ENCODE results near the gene TBL2. TPM values are rescaled to one million over a fixed set of nuclear protein-coding genes. Genes with fewer than 3 reads are reported as not detected.
A peak's percentile ranks its signal among the peaks of the same experiment; 100 is the strongest.
"Not testable (repeated sequence)": the region's sequence is repeated elsewhere in the genome, so short reads cannot be mapped to it uniquely, and the experiment has no call there.

TBL2 gene
- total RNA-seq, 1 experiment from 2014 or later = 161 TPM

DNA sequence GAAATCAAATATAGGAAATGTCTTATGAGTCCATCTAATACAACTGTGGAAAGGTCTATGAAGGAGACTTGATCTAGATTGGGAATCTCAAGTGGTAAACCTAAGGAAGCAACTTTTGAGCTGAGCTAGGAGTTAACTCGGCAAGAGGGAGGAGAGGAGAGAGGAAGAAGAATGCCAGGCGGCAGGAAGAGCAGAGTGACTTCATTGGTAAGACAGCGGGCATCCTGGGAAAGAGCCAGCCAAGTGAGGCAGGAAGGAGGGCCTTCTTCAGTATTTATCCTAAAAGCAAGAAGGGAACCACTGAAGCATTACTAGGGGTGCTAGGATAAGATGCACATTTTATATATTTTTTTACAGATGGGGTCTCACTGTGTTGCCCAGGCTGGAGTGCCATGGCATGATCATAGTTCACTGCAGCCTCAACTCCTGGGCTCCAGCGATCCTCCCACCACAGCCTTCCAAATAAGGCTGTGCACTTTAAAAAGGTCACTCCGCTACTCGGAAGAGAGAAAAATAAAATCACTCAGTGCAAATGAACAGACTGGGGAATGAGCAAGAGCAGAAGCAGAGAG is 22.9 kb downstream of the TBL2 start:
- in situ Hi-C loops (cut with HindIII; ENCODE audit: low pct_unique_long_range_greater_than_20kb, low sequenced_read_pairs) = no loop called here
- no peak for DNase-seq (ENCODE audit: low read depth, low spot score)

DNA sequence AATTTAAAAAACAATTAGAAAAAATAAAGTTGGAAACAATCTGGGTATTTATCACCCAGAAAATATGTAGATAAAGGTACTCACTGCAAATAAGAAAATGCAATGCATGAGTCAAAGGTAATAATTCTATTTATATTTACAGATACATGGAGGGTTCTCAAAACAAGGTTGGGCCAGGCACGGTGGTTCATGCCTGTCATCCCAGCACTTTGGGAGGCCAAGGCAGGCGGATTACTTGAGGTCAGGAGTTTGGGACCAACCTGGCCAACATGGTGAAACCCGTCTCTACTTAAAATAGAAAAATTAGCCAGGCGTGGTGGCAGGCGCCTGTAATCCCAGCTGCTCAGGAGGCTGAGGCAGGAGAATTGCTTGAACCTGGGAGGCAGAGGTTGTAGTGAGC is 28.3 kb downstream of the TBL2 start:
- in situ Hi-C loops (cut with HindIII; ENCODE audit: low pct_unique_long_range_greater_than_20kb, low sequenced_read_pairs); DNase-seq (ENCODE audit: low read depth, low spot score): not testable (repeated sequence)

DNA sequence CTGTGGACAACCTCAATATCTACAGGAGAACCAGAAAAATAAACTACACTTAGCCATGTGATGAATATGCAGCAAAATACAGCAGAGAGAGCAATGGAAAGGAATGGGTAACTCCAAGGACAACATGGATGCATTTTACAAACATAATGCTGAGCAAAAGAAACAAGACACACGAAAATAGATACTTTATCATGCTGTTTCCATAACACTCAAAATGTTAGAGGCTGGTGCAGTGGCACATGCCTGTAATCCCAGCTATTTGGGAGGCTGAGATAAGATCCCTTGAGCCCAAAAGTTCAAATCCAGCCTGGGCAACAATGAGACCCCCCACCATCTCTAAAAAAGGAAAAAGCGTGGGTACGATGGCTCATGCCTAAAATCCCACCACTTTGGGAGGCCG is 29.2 kb downstream of the TBL2 start:
- in situ Hi-C loops (cut with HindIII; ENCODE audit: low pct_unique_long_range_greater_than_20kb, low sequenced_read_pairs) = no loop called here
- no peak for DNase-seq (ENCODE audit: low read depth, low spot score)

DNA sequence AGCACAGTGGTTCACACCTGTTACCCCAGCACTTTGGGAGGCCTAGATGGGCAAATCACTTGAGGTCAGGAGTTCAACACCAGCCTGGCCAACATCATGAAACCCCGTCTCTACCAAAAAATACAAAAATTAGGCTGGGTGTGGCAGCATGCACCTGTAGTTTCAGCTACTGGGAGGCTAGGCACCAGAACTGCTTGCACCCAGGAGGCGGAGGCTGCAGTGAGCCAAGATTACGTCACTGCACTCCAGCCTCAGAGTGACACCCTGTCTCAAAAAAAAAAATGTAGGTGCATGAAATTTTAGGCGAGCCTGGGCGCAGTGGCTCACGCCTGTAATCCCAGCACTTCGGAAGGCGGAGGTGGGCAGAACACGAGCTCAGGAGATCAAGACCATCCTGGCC is 30.5 kb downstream of the TBL2 start:
- in situ Hi-C loops (cut with HindIII; ENCODE audit: low pct_unique_long_range_greater_than_20kb, low sequenced_read_pairs) = no loop called here
- DNase-seq (ENCODE audit: low read depth, low spot score) = no peak

DNA sequence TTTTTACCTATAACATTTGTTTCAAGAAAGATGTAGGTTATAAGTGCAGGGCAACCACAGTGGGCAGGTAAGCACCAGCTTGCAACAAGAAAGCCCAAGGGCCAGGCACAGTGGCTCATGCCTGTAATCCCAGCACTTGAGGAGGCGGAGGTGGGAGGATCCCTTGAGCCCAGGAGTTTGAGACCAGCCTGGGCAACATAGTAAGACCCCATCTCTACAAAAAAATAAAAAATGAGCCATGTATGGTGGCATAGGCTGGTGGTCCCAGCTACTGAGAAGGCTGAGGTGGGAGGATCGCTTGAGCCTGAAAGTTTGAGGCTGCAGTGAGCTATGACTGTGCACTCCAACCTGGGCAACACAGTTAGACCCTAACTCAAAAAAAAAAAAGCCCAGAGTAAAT is 33.7 kb downstream of the TBL2 start:
- in situ Hi-C loops (cut with HindIII; ENCODE audit: low pct_unique_long_range_greater_than_20kb, low sequenced_read_pairs) = no loop called here
- DNase-seq (ENCODE audit: low read depth, low spot score) = no peak

DNA sequence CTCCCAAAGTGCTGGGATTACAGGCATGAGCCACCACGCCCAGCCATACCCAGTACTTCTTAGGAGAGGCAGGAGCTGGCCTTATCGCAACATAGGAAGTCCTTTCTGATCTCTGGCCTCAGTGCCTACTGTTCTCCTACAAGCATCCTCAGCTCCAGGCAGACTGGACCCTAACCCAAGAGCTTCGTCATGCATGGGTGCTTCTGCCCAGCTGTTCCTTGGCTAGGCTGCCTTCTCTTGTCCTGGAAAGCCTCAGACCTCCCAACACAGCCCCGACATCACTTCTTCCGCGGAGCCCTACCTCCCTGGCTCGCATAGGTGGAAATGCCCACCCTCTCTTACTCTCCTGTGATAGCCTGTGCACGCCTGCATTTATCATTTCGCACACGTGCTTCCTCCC is 36.7 kb downstream of the TBL2 start:
- no peak for DNase-seq (ENCODE audit: low read depth, low spot score)
- in situ Hi-C loops (cut with HindIII; ENCODE audit: low pct_unique_long_range_greater_than_20kb, low sequenced_read_pairs) = no loop called here

DNA sequence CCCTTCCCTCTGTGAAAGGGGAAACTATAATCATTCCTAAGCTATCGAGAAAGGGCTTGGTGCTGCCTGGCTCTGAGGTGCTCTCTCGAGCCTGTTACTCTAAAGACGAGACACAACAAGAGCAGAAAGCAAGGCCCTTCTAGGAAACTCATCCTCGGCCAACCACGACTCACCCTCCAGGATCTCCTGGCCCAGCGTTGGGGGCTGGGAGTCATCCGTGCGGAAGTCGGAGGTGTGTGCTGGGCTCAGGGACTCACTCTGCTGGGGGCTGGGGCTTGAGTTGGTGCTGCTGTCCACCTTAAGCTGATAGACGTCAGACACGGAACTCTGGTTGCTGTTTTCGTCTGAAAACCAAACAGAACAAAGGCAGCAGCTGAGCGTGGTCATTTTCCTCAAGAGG is 38.7 kb downstream of the TBL2 start:
- in situ Hi-C loops (cut with HindIII; ENCODE audit: low pct_unique_long_range_greater_than_20kb, low sequenced_read_pairs) = no loop called here
- DNase-seq (ENCODE audit: low read depth, low spot score) = no peak

DNA sequence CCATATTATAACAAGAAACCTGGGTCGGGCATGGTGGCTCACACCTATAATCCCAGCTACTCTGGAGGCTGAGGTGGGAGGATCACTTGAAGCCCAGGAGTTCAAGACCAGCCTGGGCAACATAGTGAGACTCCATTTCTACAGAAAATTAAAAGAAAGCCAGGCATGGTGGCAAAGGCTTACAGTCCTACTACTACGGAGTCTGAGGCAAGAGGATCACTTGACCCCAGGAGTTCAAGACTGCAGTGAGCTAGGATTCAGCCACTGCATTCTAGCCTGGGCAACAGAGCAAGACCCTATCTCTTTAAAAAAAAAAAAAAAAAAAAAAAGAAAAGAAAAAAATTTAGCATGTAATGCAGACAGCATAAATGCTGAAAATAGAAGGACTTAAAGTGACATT is 39.9 kb downstream of the TBL2 start:
- in situ Hi-C loops (cut with HindIII; ENCODE audit: low pct_unique_long_range_greater_than_20kb, low sequenced_read_pairs); DNase-seq (ENCODE audit: low read depth, low spot score): not testable (repeated sequence)

DNA sequence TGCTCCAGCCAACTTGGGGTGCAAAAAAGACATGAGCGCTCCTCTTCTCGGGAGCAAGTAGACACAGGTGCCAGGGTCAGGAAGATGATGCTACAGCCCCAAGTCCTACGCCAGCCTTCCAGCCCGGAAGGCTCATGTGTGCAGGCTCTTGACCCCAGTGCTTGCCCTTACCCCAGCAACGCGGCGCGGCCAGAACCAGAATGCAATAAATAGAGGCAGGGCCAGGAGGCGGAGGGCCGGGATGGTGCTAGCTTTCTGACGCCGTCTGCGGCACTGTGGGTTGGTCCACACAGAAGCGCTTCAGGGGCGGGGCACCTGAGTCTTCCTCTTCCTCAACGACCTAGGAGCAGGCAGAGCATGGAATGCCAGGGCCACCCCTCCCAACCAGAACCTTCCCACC is 41.3 kb downstream of the TBL2 start:
- no peak for DNase-seq (ENCODE audit: low read depth, low spot score)
- in situ Hi-C loops (cut with HindIII; ENCODE audit: low pct_unique_long_range_greater_than_20kb, low sequenced_read_pairs) = no loop called here

DNA sequence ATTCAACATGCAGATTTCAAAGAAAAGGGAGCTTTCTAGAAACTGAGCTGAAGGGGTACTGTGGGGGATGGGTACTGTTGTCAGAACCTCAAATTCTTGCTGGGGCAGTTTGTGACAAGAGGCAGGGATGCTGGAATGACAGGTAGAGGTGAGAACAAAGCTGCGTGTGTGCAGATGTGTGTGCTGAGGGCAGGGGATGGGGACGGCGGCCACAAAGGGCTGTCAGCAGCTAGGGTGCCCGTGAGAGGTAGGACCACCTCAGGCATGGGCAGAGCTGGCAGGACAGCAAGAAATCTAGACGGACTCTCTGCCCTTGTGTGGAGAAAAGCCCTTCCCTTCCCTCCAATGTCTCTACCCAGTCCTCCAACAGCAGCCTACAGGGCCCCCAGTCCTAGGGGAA is 41.9 kb downstream of the TBL2 start:
- no peak for DNase-seq (ENCODE audit: low read depth, low spot score)
- in situ Hi-C loops (cut with HindIII; ENCODE audit: low pct_unique_long_range_greater_than_20kb, low sequenced_read_pairs) = no loop called here

DNA sequence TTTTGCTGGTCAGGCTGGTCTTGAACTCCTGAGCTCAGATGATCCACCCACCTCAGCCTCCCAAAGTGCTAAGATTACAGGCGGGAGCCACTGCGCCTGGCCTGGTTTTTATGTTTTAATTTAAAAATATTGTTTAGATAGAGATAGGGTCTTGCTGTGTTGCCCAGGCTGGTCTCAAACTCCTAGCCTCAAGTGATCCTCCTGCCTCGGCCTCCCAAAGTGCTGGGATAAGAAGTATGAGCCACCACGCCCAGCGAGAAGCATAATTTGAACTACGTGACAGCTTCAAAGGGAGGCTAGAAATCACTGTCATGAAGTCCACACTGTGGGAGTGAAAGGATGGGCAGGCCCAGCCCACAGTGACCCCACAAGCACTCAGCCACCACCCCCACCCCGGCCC is 42.5 kb downstream of the TBL2 start:
- in situ Hi-C loops (cut with HindIII; ENCODE audit: low pct_unique_long_range_greater_than_20kb, low sequenced_read_pairs); DNase-seq (ENCODE audit: low read depth, low spot score): not testable (repeated sequence)

DNA sequence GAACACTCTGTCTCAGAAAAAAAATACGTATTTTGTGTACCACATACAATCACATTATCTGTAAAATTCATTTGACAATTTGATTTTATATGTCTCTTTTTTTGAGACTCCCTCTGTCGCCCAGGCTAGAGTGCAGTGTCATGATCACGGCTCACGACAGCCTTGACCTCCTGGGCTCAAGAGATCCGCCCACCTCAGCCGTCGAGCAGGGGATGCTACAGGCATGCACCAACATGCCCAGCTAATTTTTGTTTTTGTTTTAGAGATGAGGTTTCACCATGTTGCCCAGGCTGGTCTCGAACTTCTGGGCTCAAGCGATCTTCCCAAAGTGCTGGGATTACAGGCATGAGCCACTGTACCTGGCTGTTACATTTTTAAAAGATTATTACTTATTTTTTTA is 44.6 kb downstream of the TBL2 start:
- in situ Hi-C loops (cut with HindIII; ENCODE audit: low pct_unique_long_range_greater_than_20kb, low sequenced_read_pairs) = no loop called here
- no peak for DNase-seq (ENCODE audit: low read depth, low spot score)

DNA sequence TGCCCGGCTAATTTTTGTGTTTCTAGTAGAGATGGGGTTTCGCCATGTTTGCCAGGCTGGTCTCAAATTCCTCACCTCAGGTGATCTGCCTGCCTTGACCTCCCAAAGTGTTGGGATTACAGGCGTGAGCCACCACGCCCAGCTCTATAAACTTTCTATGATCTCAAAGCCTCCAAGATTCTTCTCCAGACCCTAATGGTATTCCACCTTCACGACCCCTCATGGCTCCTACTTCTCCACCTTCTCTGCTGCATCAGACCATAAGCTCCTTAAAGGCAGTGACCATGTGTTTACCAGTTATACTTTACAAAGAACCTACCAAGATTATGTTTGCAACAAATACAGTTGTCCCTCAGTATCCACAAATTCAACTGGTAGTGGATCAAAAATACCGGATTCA is 46.2 kb downstream of the TBL2 start:
- DNase-seq (ENCODE audit: low read depth, low spot score) = no peak
- in situ Hi-C loops (cut with HindIII; ENCODE audit: low pct_unique_long_range_greater_than_20kb, low sequenced_read_pairs) = no loop called here

DNA sequence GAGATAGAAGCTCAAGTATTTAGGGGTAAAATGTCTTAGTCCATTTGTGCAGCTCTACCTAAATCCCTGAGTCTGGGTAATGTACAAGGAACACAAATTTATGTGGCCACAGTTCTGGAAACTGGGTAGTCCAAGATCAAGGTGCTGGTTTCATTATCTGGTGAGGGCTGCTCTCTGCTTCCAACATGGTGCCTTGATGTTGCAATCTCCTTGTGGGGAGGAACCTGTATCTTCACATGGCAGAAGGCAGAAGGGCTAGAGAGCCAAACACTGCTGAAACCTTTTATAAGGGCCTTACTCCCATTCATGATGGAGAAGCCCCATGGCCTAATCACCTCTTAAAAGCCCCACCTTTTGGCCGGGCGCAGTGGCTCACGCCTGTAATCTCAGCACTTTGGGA is 47.6 kb downstream of the TBL2 start:
- in situ Hi-C loops (cut with HindIII; ENCODE audit: low pct_unique_long_range_greater_than_20kb, low sequenced_read_pairs) = no loop called here

DNA sequence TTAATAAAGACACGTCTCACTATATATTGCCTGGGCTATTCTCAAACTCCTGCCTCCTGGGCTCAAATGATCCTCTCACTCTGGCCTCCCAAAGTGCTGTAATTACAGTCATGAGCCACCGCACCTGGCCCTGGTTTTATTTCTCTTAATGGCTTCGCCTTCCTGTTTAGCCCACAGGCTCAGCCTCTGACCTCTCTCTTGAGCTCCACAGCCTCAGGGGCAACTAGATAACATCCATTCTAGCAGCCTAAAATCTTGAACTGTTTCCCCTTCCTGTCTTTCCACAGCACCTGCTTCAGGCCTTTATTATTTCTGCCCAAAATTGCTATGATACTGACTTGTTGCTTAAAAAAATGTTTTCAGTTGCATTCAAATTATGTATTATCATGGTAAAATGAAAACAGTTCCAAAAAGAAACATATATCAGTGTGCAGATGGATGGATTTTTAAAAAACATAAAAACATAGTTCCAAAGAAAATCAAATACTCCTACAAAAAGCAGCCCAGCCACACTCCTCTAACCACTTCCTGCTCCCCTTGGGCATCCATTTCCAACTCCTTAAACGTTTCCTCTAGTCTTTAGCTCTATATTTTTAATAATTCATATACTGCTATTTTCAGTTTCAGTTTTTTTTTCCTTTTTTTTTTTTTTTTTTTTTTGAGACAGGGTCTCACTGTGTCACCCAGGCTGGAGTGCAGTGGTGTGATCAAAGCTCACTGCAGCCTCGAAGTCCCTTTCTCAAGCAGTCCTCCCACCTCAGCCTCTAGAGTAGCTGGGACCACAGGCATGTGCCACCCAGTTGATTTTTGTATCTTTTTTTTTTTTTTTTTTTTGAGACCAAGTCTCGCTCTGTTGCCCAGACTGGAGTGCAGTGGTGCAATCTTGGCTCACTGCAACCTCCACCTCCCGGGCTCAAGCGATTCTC is 51.2 kb downstream of the TBL2 start:
- DNase-seq (ENCODE audit: low read depth, low spot score) = no peak
- in situ Hi-C loops (cut with HindIII; ENCODE audit: low pct_unique_long_range_greater_than_20kb, low sequenced_read_pairs) = no loop called here

More for the DNA sequence above, 47.6 kb downstream of the TBL2 start:
- no peak for DNase-seq (ENCODE audit: low read depth, low spot score)

DNA sequence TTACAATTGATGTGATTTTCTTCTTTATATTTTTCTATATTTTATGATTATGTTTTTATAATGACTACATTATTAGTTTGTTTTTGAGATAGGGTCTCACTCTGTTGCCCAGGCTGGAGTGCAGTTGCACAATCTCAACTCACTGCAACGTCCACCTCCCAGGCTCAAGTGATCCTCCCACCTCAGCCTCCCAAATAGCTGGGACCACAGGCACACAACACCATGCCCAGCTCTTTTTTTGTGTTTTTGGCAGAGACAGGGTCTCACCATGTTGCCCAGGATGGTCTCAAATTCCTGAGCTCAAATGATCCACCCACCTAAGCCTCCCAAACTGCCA is 52.3 kb downstream of the TBL2 start:
- in situ Hi-C loops (cut with HindIII; ENCODE audit: low pct_unique_long_range_greater_than_20kb, low sequenced_read_pairs) = not testable (repeated sequence)

DNA sequence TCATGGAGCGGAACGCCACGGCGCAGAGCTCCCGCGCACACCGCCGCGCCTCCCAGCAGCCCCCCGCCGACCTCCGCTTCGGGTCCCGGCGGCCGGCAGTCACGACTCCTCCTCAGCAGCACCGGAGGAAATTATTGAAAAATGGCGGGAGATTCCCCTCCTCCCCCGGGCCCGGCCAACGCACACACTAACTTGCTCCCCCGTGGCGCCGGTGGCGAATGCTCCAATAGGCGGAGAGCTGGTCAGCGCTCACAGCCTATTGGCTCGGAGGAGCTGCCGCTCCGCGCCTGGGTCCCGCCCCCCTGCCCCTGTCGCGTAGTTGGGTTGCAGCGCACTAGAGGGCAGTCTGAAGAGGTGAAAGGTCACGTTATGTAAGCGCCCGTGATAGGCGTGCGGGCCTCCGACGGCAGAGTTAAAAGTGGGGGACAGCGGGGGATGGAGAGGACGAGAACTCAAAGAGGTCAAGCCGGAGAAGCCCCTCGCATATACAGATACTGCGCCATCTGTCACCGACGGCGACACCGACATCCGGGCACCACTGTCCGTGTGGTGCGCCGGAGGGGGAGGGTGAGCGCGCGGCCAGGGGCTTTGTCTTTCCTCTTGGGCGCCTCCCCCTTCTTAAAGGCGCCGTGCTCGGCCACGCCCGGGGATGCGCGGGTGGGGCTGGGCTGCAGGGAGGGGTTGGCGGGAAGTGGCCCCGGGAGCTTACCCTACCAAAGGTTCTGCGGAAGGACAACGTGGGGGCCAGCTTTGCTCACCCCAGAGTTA is 56.1 kb downstream of the TBL2 start, which contains the start of gene BAZ1B:
BAZ1B (minus strand) TSS at position 189 of the 768 bp plus-strand sequence. CDS start 360 bp downstream, outside the sequence.
- in situ Hi-C loops (cut with HindIII; ENCODE audit: low pct_unique_long_range_greater_than_20kb, low sequenced_read_pairs) = no loop called here
- peak; percentile 99 for DNase-seq (ENCODE audit: low read depth, low spot score)

More for the DNA sequence above, 52.3 kb downstream of the TBL2 start:
- DNase-seq (ENCODE audit: low read depth, low spot score) = not testable (repeated sequence)

DNA sequence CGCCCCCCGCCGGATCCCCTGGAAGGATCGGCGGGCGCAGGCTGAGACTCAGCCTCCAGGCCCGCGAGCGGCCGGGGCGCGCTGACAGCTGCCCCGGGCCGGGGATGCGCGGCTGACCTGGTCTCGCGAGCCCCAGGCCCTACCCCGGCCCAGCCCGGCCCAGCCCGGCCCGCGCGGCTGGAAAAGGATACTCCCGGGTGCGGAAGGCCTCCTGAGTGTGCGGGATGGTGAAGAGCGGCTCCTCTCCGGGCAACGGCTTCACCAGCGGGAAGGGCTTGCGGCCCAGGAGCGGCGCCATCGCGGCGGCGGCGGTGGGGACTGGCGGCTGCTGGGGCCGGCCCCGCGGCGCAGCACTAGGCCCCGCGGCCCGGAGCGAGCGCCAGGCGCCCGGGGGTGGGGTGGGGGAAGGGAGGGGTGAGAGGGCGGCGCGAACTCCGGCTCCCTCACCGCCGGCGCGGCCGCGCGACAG is 56.7 kb downstream of the TBL2 start:
- in situ Hi-C loops (cut with HindIII; ENCODE audit: low pct_unique_long_range_greater_than_20kb, low sequenced_read_pairs) = no loop called here
- DNase-seq (ENCODE audit: low read depth, low spot score) = no peak
